ENCODE measurements around the gene PARD3.

DNA sequence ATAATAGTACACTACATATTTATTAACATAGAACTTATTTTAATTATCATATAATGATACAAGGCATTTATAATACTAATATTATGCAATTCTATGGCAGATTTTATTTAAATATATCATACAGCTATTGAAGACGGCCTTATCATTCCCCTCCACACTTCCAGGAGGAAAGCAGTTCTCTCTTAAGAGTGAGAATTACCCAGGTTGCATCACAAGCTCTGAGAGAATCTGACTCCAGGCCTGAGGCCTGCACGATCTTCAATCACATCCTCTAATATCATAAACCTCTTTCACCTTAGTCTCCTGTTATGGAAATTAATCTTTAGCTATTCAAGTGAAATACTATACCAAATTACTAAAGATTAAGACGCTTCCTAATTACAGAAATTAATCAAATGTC is 564.4 kb downstream of the PARD3 start:
- TF ChIP-seq, protein P1, sequence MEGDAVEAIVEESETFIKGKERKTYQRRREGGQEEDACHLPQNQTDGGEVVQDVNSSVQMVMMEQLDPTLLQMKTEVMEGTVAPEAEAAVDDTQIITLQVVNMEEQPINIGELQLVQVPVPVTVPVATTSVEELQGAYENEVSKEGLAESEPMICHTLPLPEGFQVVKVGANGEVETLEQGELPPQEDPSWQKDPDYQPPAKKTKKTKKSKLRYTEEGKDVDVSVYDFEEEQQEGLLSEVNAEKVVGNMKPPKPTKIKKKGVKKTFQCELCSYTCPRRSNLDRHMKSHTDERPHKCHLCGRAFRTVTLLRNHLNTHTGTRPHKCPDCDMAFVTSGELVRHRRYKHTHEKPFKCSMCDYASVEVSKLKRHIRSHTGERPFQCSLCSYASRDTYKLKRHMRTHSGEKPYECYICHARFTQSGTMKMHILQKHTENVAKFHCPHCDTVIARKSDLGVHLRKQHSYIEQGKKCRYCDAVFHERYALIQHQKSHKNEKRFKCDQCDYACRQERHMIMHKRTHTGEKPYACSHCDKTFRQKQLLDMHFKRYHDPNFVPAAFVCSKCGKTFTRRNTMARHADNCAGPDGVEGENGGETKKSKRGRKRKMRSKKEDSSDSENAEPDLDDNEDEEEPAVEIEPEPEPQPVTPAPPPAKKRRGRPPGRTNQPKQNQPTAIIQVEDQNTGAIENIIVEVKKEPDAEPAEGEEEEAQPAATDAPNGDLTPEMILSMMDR (IDR thresholded peaks at IDR 0.05), result no peak
- TF ChIP-seq EZH2 (IDR thresholded peaks at IDR 0.05), result no peak

Data from neural progenitor cell (in vitro differentiated cells).